Fibroblast of skin of left biceps (primary cell): Measurements from ENCODE around the gene HIVEP3.

ENCODE experiments used
- DNase-seq, 2 experiments: peaks; one replicate each; pipeline ENCODE4 v3.0.0-alpha.2; 2013; ENCODE audit warnings: low read depth in 2 of 2

Gene HIVEP3

GRCh38 chr1:41894101-41894807 lies 24.5 kb downstream of the HIVEP3 start:
- DNase-seq, result no peak

DNA sequence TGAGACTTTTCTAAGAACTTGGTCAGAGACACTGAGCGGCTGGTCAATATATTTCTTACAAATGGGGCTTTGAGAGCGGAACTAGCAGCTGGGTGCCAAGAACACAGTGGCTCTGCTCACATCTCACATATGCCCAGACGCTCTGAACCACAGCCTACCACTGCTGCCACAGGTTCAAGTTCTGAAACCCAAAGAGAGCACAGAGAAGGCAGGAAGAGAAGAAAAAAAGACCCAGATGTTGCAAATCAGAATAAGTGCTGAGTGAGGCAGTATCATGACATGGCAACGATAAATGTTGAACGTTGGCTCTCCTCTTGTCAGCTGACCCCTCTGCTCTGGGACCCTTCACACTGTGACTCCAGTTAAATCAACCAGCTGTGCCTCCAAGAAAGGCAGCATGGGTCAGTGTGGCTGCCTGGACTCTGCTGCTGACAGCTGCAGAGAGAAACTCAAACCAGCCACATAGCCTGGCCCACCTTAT lies 26.4 kb downstream of the HIVEP3 start:
- DNase-seq, result no peak

- DNase-seq, result no peak
Measured at GRCh38 chr1:41891199-41891896, 27.4 kb downstream of the HIVEP3 start.

DNA sequence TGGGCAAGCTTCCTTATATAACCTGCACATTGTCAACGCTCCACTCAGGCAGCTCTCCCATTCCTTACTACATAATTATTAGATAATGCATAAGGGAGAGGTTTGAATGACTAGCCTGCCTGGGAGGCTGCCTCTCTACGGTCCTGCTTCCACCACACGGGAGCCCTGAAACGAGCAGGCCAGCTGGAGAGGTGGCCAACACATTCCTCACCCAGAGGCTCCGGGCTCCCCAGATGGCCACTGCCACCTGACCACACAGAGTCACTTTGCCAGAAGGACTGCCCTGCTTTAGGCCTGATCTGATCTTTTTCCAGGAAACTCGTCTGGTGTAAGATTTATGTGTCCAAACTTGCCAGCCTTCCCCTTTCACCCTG lies 27.9 kb downstream of the HIVEP3 start:
- DNase-seq, result no peak

DNA sequence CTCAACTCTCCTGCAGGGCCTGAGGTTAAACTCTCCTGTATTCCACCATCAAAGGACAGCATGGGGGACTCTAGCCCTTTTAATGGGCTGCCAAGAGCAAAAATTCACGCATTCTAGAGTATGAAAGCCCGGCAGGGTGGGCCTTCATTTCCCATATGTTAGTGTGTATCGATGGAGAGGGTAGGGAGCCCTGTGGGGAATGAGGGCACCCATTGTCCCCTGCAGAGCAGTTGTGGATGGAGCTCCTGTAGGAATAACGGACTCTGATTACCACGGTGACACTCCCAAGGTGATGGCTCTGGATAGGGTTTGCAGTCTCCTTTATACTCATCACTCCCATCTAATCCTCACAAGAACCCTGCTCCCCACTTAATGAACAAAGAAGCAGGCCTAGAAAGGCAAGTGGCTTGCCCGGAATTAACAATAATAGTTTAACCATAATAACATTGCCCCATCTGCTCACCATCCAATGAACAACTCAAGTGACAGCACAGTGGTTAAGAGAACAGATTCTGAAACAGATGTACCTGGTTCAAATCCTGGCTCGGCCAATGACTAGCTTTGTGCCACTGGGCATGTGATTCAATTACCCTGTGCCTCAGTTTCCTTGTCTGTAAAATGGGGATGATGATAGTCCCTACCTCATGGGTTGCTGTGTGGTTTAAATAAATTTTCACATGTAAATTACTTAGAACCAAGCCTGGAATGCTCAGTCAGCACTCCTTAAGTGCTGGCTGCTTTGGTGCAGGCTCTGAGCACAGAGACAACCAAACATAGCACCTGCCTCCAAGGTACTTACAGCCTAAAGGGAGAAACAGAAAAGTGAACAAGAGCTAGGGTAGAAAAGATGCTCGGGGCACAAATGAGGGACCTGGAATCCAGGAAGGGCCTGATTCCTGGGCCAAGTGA lies 29.0 kb downstream of the HIVEP3 start:
- no peak for DNase-seq

GRCh38 chr1:41888756-41889155 lies 30.0 kb downstream of the HIVEP3 start:
- no peak for DNase-seq

GRCh38 chr1:41887365-41887764 lies 31.4 kb downstream of the HIVEP3 start:
- DNase-seq, result no peak

- no peak for DNase-seq
Measured at GRCh38 chr1:41884256-41885230, 34.2 kb downstream of the HIVEP3 start.

DNA sequence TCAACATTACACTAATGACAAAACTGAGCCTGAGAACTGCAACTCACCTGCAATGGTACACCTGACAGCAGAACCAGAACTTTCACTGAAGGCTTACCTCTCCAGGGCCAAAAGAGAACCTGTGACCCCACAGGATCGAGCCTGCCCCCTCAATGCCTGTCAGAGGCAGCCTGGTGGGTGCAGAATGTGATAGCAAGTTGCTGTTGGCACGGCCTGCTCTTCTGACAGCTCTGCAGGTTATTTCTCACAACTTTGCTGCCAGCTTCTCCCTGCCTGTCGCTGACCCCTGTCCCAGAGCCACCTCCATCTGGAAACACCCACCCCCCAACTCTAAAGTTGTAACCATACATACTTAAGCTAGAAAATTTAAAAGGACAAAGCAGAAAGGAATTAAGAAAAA lies 35.2 kb downstream of the HIVEP3 start:
- DNase-seq, result no peak

GRCh38 chr1:41882486-41882885 lies 36.2 kb downstream of the HIVEP3 start:
- DNase-seq, result no peak

- DNase-seq, result no peak
Measured at GRCh38 chr1:41882068-41882477, 36.6 kb downstream of the HIVEP3 start.

- DNase-seq, result no peak
Measured at GRCh38 chr1:41880950-41881885, 37.5 kb downstream of the HIVEP3 start.

DNA sequence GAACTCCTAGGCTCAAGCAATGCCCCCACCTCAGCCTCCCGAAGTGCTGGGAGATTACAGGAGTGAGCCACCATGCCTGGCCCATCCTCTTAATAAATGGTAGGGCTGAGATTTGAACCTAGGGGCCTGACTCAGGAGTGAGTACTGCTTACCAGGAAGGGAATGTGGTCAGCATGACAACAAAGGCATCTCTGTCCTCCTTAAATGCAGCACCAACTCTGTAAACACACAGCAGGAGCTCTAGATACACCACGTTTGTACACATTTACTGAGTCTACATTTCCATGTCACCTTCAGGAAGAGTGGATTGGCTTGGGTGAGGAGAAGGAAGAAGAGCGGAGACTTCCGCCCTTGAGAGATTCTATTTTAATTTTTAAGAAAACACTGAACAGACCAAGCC lies 38.5 kb downstream of the HIVEP3 start:
- no peak for DNase-seq

DNA sequence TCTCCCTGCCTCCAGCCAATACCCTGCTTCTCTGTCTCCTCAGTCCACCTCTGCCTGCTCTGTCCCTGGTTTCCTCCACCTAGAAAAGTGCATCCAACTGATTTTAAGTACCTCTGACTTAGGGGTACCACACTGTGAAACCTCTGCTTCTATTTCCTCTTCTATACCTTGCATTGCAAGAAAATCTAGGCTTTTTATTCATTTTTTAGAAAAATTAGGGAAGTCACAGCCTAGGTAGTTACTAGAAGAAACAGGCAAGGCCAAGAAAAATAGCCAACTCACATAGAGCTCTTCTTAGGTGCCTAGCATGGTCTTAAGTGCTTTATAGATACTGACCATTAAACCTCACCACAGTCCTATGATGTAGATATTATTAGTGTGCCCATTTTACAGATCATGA lies 39.1 kb downstream of the HIVEP3 start:
- no peak for DNase-seq

- DNase-seq, result no peak
Measured at GRCh38 chr1:41878911-41879310, 39.8 kb downstream of the HIVEP3 start.

DNA sequence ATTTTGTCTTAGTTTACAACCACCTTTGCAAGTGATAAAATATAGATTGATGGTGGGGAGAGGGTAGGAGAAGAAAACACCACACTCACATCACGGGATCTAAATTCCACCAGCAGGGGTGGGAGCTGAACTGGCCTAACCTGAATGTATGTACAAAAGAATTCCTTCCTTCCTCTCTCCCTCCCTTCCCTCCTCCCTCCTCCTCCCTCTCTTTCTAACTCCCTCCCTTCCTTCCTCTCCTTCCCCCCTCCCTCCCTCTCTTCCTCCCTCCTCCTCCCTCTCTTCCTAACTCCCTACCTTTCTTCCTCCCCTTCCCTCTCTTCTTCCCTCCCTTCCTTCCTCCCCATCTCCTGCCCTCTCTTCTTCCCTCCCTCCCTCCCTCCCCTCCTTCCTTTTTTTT lies 40.2 kb downstream of the HIVEP3 start:
- DNase-seq, result no peak

- DNase-seq, result no peak
Measured at GRCh38 chr1:41876576-41877445, 41.9 kb downstream of the HIVEP3 start.

- DNase-seq, result no peak
Measured at GRCh38 chr1:41875487-41875886, 43.2 kb downstream of the HIVEP3 start.

DNA sequence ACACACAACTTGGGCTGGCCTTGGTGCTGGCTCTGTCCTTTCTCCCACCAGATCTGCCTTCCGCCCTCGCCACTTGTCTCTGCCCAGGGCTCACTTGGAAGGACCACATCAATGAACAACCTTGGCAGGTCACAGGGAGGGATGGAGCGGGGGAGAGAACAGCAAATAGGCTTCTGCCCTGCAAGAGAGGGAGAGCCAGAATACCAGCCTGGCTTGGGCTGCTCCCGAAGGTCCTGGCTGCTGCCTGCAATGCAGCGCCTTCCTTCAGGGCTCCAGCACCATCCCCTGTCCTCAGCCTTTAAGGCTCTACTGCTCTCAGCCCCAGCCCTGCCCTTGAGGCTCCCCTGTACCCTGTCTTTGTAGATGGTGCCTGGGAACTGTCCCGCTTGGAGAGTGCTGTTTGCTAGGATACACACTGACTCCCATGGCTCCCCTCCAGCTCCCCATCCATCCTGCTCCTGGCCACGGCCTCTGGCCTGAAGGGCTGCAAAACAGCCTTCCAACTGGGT lies 43.8 kb downstream of the HIVEP3 start:
- DNase-seq, result no peak
